ENCODE results near the gene MYO16.

DNA sequence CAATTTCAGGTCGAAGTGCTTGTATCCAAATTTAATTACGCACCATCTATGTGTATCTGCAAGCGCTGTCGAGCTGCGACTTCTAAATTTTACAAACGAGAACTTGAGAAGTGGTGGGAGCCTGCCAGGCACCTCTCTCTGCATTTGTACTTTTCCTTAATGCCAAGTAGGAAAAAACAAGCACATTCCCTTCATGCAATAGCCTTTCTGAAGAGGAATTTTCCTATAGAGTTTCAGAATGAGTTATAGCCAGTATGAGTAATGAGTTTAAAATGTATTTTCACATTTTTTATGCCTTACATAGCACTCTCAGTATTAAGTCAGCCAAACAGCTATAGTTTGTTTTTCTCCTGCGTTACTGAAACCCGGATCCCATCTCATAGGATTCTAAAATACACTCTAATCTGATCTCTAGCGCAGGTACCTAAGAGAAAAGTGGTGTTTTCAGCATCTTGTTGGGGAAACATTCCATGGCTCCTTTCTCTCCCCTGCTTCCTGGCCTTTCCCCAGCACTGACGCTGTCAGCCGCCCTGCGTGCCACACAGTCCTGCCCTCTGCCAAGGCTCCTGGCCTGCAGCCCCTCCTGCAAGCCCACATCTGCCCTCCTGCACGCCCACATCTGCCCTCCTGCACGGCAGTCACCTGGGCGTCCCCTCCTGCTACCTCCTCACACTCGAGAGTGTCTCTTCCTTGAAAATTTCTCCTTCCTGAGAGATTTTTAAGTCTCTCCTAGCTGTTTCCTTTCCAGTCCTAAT is 526.9 kb downstream of the MYO16 start:
- TF ChIP-seq, protein P1, sequence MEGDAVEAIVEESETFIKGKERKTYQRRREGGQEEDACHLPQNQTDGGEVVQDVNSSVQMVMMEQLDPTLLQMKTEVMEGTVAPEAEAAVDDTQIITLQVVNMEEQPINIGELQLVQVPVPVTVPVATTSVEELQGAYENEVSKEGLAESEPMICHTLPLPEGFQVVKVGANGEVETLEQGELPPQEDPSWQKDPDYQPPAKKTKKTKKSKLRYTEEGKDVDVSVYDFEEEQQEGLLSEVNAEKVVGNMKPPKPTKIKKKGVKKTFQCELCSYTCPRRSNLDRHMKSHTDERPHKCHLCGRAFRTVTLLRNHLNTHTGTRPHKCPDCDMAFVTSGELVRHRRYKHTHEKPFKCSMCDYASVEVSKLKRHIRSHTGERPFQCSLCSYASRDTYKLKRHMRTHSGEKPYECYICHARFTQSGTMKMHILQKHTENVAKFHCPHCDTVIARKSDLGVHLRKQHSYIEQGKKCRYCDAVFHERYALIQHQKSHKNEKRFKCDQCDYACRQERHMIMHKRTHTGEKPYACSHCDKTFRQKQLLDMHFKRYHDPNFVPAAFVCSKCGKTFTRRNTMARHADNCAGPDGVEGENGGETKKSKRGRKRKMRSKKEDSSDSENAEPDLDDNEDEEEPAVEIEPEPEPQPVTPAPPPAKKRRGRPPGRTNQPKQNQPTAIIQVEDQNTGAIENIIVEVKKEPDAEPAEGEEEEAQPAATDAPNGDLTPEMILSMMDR (IDR thresholded peaks at IDR 0.05; ENCODE audit: insufficient read depth, low read length, poor library complexity, severe bottlenecking): no peak
- TF ChIP-seq EZH2phosphoT487 (conservative IDR thresholded peaks at IDR 0.05; ENCODE audit: low read length): no peak
